ENCODE results near the gene TMEM135. TPM values are rescaled to one million over a fixed set of nuclear protein-coding genes. Genes with fewer than 3 reads are reported as not detected.
A peak's percentile ranks its signal among the peaks of the same experiment; 100 is the strongest.
"Not testable (repeated sequence)": the region's sequence is repeated elsewhere in the genome, so short reads cannot be mapped to it uniquely, and the experiment has no call there.

Gene TMEM135
- total RNA-seq (2014; rRNA removed; shearing (Covaris generic)), result 6.0 and 6.4 TPM in 2 replicates

DNA sequence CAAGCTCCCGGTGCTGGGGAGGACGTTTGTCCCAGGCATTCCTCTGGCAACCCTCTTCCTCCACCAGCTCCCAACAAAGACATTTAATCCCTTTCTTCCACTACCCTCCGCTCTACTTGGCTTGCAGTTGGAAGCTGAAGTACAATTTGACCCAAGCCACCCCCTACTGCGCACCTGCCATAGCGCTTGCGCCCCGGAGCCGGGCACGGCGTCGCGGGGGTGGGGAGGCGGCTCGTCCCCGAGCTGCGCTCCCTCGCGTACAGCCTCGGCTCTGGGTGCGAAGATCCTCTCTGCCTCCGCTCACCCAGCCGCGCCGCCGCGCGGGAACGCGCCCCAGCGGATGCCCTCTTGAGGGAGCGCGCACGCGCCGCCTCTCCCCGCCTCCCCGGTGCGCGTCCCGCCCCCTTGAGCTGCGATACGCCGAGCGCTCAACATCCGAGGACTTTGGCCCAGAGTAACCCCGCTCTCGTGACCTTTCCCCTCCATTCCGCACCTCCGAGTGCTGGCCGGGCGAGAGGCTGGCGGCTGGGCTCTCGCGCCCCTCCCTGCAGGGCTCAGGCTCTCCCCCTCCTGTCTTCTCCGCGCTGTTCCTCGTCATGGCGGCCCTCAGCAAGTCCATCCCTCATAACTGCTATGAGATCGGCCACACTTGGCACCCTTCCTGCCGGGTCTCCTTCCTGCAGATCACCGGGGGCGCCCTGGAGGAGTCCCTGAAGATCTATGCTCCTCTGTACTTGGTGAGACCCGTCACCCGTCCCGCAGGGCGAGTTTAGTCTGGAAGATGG lies at the start of gene TMEM135:
Gene TMEM135, plus strand, starts transcription at position 485 of the 785 bp plus-strand sequence. Its CDS starts 112 bp downstream, at position 597.
- Histone ChIP-seq H3K27ac (no peak within 1 kb of the TSS), H3K9me3 (replicated peaks) (no peaks in the 10 kb centered on the region), H3K4me3 (peak within 1 kb of the TSS; percentile 66), H3K36me3 (no peaks in the 10 kb centered on the region), H3K4me1 (replicated peaks) (peaks cover 7% of the 10 kb centered on the region), H3K27me3 (replicated peaks) (no peaks in the 10 kb centered on the region)
- peak; percentile 76 to 80 for DNase-seq (ENCODE audit: low read depth in 1 of 2, low spot score in 2 of 2)

DNA sequence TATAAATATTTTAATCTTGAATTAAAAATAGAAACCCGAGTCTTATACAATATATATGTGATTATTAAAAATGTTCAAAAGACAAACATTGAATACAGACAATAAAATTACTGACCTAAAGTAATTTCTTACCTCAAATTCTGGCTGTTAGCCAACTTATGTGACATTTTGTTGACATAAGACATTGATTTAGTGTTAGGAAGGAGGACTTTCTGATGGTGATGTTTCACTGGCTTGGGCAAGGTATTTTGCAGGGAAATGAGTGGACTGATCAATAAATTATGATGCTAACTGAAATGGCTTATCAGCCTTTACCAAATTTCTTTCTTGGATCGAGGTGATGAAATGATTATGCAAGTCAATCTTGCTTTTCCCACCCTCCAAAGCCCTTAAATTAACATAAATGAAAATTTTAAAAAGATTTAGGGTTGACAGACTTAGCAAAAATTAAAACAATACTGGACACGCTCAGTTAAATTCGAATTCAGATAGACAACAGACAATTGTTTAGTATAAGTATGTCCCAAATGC lies 49.3 kb upstream of the TMEM135 start:
- Histone ChIP-seq H3K27ac (no peak overlapping the region), H3K4me3 (no peak overlapping the region), H3K9me3 (replicated peaks) (no peaks in the 10 kb centered on the region), H3K27me3 (replicated peaks) (no peaks in the 10 kb centered on the region), H3K4me1 (replicated peaks) (peaks cover 6% of the 10 kb centered on the region; the same call in 1 of the 2 replicates), H3K36me3 (no peaks in the 10 kb centered on the region)
- no peak for DNase-seq (ENCODE audit: low read depth in 1 of 2, low spot score in 2 of 2)

DNA sequence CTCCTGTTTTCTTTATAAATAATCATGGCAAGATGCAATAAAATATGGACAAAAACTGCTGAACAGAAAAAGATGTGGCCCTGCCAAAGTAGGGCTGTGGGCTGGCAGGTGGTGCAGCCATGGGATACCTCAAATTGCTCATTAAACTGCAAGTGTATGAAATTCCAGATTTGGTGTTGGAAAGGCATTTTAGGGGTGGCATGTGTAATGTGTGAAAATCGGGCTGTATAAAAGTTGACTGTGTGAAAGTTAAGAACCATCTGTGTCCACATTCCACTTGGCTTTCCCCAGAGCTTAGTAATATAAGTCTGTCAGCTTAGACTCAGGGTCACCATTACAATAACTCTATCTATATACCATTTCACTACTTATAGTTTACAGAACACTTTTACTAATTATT lies 47.7 kb upstream of the TMEM135 start:
- peak in 1 of 2 experiments; percentile 2 for DNase-seq (ENCODE audit: low read depth in 1 of 2, low spot score in 2 of 2)
- no peak overlapping the region for H3K27ac ChIP-seq
- H3K36me3 ChIP-seq, result no peaks in the 10 kb centered on the region
- no peak overlapping the region for H3K4me3 ChIP-seq
- no peaks in the 10 kb centered on the region for H3K27me3 ChIP-seq (replicated peaks)
- no peaks in the 10 kb centered on the region for H3K9me3 ChIP-seq (replicated peaks)
- H3K4me1 ChIP-seq (replicated peaks), result peaks cover 6% of the 10 kb centered on the region; the same call in 1 of the 2 replicates

DNA sequence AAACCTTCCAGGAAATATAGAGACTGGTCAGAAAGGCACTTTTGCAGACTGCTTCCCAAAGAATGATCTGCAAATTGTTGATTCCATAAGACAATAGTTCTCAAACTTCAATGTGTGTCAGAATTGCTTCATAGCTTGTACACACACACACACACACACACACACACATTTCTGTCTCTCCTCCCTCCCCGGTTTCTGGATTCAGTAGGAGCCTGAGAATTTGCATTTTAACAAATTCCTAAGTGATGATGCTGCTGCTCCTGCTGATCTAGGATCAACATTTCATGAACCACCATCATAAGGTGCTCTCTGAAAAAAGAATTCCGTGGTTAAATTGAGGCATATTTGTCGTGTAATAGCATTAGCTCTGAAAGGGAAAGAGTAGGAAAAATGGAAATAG lies 47.2 kb upstream of the TMEM135 start:
- H3K9me3 ChIP-seq (replicated peaks), result no peaks in the 10 kb centered on the region
- H3K36me3 ChIP-seq, result no peaks in the 10 kb centered on the region
- H3K27me3 ChIP-seq (replicated peaks), result no peaks in the 10 kb centered on the region
- DNase-seq (ENCODE audit: low read depth in 1 of 2, low spot score in 2 of 2), result peak; percentile 33 to 53
- H3K4me3 ChIP-seq, result no peak overlapping the region
- H3K4me1 ChIP-seq (replicated peaks), result peaks cover 6% of the 10 kb centered on the region; the same call in 1 of the 2 replicates
- no peak overlapping the region for H3K27ac ChIP-seq

DNA sequence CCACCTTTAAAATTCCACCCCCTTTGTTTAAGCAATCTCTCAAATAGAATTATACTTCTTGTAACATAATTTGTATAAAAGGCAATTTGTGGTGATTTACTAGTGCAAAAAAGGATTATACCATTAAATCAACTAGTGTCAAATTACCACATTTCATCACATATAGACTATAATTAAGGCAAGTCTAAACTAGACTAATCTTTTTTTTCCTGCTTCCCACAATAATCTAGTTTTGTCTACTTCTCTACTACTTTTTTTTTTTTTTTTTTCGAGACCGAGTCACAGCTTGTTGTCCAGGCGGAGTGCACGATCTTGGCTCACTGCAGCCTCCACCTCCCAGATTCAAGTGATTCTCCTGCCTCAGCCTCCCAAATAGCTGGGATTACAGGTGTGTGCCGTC lies 46.4 kb upstream of the TMEM135 start:
- no peak overlapping the region for H3K27ac ChIP-seq
- H3K4me3 ChIP-seq, result no peak overlapping the region
- no peaks in the 10 kb centered on the region for H3K36me3 ChIP-seq
- H3K27me3 ChIP-seq (replicated peaks), result no peaks in the 10 kb centered on the region
- H3K4me1 ChIP-seq (replicated peaks), result peaks cover 6% of the 10 kb centered on the region; the same call in 1 of the 2 replicates
- H3K9me3 ChIP-seq (replicated peaks), result no peaks in the 10 kb centered on the region
- DNase-seq (ENCODE audit: low read depth in 1 of 2, low spot score in 2 of 2), result no peak

DNA sequence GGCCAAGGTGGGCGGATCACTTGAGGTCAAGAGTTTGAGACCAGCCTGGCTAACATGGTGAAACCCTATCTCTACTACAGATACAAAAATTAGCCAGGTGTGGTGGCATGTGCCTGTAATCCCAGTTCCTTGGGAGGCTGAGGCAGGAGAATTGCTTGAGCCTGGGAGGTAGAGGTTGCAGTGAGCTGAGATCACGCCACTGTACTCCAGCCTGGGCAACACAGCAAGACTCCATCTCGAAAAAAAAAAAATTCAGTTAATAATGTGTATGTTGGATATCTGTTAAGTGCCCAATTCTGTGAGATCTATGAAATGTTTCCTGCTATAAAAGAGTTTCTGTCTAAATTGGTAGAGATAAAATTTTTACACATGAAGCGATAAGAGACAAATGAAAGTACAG lies 45.4 kb upstream of the TMEM135 start:
- not testable (repeated sequence) for H3K9me3 ChIP-seq (replicated peaks); H3K4me3 ChIP-seq; H3K27me3 ChIP-seq (replicated peaks); H3K4me1 ChIP-seq (replicated peaks); H3K36me3 ChIP-seq; DNase-seq (ENCODE audit: low read depth in 1 of 2, low spot score in 2 of 2); H3K27ac ChIP-seq

DNA sequence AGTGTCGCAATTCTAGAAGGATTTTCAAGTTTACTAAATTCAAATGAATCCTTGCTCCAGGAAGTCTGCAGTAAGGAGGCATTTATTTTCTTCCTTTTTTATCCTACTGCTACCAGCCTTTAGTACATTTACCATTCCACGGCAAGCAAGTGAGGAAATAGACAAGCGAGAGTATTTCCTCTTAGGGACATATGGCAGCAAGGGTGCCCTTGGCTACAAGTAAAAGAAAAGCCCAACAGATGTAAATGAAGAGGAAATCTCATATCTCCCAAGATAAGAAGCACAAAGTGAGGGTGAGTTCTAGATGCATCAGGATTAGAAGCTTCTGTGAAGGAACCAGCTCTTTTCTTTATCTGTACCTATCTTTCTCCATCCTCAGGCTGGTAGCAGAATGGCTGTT lies 44.7 kb upstream of the TMEM135 start:
- Histone ChIP-seq H3K4me3 (no peak overlapping the region), H3K9me3 (replicated peaks) (no peaks in the 10 kb centered on the region), H3K27me3 (replicated peaks) (no peaks in the 10 kb centered on the region), H3K27ac (no peak overlapping the region), H3K4me1 (replicated peaks) (peaks cover 6% of the 10 kb centered on the region; the same call in 1 of the 2 replicates), H3K36me3 (no peaks in the 10 kb centered on the region)
- DNase-seq (ENCODE audit: low read depth in 1 of 2, low spot score in 2 of 2), result no peak

DNA sequence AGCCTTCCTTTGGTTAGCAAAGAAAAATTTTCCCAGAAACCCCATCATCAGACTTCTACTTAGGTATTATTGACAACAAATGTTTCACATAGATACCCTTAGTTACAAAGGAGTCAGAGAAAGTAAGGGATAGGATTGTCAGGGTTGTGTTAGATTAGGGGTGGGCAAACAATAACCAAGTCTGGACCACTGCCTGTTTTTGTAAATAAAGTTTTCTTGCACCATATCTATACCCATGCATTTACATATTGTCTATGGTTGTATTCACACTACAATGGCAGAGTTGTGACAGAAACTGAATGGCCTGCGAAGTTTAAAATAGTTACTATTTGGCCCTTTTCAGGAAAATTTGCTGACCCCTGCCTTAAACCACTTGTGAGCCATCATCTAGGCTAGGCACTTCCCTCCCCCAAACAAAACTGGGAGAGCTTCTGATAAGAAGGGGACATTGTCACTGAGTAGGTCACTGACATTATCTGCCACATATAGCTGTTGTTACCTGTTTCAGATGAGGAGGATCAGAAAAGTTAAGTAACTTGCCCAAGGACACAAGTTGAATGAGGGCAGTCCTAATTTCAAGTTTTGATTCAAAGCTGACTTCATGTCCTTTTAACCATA lies 40.7 kb upstream of the TMEM135 start:
- no peaks in the 10 kb centered on the region for H3K36me3 ChIP-seq
- no peaks in the 10 kb centered on the region for H3K4me1 ChIP-seq (replicated peaks)
- H3K4me3 ChIP-seq, result no peak overlapping the region
- no peak overlapping the region for H3K27ac ChIP-seq
- DNase-seq (ENCODE audit: low read depth in 1 of 2, low spot score in 2 of 2), result no peak
- H3K9me3 ChIP-seq (replicated peaks), result no peaks in the 10 kb centered on the region
- H3K27me3 ChIP-seq (replicated peaks), result no peaks in the 10 kb centered on the region

DNA sequence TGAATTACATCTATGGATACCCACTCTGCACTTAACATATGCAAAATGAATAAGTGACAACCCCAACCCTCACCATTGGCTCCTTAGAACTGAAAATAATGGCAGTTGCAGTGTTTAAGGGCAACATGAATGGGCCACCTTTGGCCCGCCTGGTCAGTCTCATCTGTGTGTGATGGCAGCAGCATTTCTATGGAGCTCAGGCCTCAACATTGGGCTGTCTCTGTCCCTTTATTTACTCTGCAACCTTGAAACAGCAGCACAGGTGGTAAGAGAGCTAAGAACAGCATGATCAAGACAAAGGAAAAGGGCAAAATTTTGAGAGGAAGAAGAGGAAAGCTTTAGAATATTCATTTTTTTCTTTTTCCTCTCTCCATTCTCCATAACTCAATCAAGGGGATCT lies 38.3 kb upstream of the TMEM135 start:
- Histone ChIP-seq H3K27me3 (replicated peaks) (no peaks in the 10 kb centered on the region), H3K4me3 (no peak overlapping the region), H3K36me3 (no peaks in the 10 kb centered on the region), H3K27ac (no peak overlapping the region), H3K9me3 (replicated peaks) (no peaks in the 10 kb centered on the region), H3K4me1 (replicated peaks) (no peaks in the 10 kb centered on the region)
- no peak for DNase-seq (ENCODE audit: low read depth in 1 of 2, low spot score in 2 of 2)

DNA sequence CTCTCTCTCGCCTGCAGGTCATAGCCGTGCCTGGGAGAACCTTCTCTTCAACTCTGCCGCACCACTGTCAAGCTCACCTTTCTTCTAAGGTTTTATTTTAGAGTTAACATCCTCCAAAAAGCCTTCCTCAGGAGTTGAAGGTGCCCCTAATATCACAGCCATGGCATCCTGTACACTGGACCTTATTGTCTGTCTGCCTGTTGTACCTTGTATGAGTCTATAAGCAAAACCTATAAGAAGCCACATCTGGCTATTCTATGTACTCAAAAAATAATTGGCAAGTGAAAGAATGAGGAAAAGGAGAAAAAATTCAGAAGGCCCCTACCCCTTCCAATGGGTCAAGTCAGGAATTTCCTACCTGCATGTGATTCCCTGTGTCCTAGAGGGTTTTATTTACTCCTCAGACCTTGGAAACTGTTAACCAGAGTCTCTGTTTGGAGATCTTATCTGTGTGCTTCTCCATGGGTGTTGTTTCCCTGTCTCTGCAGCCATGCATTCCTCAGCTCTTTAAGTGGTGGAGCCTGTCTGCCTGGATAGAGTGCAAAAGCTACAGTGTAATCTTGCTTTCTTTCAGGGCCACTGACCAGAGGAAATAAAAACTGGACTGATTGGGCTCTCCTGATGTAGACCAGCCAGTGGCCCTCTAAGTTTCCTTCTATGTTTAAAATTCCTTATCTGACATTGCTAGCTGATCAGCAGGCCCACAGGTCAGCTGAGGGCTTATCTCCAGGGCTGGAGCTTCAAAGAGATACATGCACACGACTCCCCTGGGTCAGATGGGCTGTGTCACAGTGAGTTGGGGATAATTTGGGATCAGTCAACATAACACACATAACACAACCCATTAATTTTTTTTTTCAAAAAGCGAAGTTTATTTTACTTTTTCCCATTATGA lies 37.6 kb upstream of the TMEM135 start:
- H3K36me3 ChIP-seq, result no peaks in the 10 kb centered on the region
- H3K9me3 ChIP-seq (replicated peaks), result no peaks in the 10 kb centered on the region
- DNase-seq (ENCODE audit: low read depth in 1 of 2, low spot score in 2 of 2), result no peak
- H3K27me3 ChIP-seq (replicated peaks), result no peaks in the 10 kb centered on the region
- no peak overlapping the region for H3K4me3 ChIP-seq
- no peaks in the 10 kb centered on the region for H3K4me1 ChIP-seq (replicated peaks)
- H3K27ac ChIP-seq, result no peak overlapping the region

DNA sequence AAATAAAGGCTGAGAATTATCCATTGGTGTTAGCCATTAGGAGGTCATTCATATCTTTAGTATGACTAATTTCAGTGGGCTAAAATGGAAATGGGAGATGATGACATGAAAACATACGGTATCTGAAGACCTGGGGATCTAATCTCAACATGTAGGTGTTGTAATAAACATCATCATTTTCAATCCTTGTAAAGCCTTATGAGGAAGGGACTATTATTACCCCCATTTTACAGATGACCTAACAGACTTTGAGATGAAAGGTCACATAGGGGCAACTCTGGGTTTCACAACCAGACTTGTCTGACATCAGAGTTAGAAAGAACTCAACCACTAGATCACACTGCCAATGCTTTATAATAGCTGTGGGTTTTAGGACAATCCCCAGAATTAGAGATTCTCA lies 34.8 kb upstream of the TMEM135 start:
- Histone ChIP-seq H3K27ac (no peak overlapping the region), H3K27me3 (replicated peaks) (no peaks in the 10 kb centered on the region), H3K9me3 (replicated peaks) (no peaks in the 10 kb centered on the region), H3K4me3 (no peak overlapping the region), H3K36me3 (no peaks in the 10 kb centered on the region), H3K4me1 (replicated peaks) (no peaks in the 10 kb centered on the region)
- no peak for DNase-seq (ENCODE audit: low read depth in 1 of 2, low spot score in 2 of 2)

DNA sequence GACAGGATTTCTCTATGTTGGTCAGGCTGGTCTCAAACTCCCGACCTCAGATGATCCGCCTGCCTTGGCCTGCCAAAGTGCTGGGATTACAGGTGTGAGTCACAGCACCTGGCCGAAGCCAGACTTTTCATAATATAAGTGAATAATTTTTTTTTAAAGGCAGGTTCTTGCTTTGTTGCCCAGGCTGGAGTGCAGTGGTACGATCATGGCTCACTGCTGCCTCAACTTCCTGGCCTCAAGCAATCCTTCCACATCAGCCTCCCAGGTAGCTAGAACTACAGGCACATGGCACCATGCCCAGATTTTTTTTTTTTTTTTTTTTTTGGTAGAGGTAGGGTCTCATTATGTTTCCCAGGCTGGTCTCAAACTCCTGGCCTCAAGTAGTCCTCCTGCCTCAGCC lies 33.5 kb upstream of the TMEM135 start:
- not testable (repeated sequence) for H3K27me3 ChIP-seq (replicated peaks); H3K9me3 ChIP-seq (replicated peaks); H3K4me3 ChIP-seq; DNase-seq (ENCODE audit: low read depth in 1 of 2, low spot score in 2 of 2); H3K36me3 ChIP-seq; H3K27ac ChIP-seq; H3K4me1 ChIP-seq (replicated peaks)

DNA sequence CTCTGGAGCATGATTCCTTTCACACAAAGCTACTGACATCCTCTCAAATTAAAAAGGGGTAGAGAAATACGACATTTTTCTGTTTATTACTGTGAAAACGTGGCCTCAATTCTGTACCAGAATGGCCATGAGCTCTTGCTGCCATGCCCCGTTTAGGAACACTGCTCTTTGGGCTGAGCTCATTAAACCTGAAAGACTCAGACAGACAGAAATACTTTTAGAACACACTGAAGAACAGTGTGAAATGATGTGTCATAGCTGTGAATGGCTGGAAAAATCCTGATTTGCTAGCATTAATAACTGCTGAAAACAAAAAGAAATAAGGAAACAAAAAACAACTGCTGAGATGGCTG lies 32.2 kb upstream of the TMEM135 start:
- DNase-seq (ENCODE audit: low read depth in 1 of 2, low spot score in 2 of 2), result no peak

More for the DNA sequence above, 32.2 kb upstream of the TMEM135 start:
- H3K27me3 ChIP-seq (replicated peaks), result no peaks in the 10 kb centered on the region
- H3K4me3 ChIP-seq, result no peak overlapping the region
- H3K4me1 ChIP-seq (replicated peaks), result no peaks in the 10 kb centered on the region
- H3K36me3 ChIP-seq, result no peaks in the 10 kb centered on the region
- no peaks in the 10 kb centered on the region for H3K9me3 ChIP-seq (replicated peaks)
- H3K27ac ChIP-seq, result no peak overlapping the region

Measured in SJSA1 (cell line).